ENCODE data around the gene HS3ST5.
"Not testable (repeated sequence)": the region's sequence is repeated elsewhere in the genome, so short reads cannot be mapped to it uniquely, and the experiment has no call there.

The HS3ST5 gene

DNA sequence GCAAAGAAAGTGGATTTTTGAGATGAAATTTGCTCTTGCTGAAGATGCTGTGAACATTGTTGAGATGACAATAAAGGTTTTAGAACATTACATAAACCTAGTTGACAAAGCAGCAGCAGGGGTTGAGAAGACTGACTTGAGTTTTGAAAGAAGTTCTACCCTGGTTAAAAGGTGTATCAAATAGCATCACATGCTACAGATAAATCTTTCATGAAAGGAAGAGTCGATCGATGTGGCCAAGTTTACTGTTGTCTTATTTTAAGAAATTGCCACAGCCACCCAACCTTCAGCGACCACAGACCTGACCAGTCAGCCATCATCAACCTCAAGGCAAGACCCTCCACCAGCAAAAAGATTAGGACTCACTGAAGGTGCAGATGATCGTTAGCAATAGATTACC, 155.3 kb downstream of the HS3ST5 start:
- no peak for DNase-seq

DNA sequence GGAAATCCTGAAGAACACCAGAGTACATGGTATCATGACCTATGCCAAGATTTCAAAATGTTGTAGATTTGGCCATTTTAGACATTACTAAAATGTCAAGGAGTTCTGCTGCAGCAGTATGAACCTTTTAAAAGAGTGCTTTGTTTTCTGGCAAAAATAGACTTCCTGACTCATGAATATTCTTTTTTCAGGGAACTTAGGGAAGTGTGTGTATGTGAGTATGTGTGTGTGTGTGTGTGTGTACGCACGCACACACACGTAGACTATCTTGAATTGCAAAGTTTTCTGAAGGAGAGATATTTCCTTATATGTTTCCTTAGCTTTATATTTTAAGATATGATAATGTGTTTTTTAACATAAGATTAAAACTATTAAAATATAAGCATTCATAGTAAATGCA, 161.2 kb downstream of the HS3ST5 start:
- DNase-seq, result no peak

- no peak for DNase-seq
Observed at GRCh38 chr6:114179411-114179810, 163.4 kb downstream of the HS3ST5 start.

- no peak for DNase-seq
Observed at GRCh38 chr6:114176726-114177125, 166.1 kb downstream of the HS3ST5 start.

DNA sequence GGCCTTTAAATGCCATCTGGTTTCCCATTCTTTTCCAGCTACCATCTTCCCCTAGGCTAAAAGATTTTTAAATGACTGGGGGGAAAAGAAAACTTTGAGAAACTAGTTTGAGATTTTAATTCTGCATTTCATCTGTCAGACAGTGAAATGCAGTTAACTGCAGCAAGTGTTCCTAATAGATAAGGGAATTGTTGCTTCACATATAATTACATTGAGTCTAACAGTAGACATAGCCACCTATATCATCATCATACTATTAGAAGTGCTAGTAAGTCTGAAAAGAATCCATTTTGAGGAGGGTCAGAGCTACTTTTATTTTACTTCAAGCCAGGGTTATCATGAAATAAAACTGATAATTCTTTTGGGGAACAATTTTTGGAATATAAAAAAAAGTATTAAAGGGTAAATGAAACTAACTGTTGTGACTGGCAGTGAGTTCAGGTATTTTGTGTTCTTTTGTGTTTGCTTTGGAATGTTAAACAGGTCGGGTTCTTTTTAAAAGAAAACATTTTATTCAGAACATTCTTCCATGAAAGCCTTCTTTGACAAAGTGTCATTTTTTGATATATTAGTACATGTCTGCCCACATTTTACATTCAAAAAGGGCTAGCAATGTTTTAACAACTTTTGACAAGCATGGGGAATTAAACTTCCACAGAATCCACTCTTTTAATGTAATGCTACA, 170.1 kb downstream of the HS3ST5 start:
- no peak for DNase-seq

DNA sequence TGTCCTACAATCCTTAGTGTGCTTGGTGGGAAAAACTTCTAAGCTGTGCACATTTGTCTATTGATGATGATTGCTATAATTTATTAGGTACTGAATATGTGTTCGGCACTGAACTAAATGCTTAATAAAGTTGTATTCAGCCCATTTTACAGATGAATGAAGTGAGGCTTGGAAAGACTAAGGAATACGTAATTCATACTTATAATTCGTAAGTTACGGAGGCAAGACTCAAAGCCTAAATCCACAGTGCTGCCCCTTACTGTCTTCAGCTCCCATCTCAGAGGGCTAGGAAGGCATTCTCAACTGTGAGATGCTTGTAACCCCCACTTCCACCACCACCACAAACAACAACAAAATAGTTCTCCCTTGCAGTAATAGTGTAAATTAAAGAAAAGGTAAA, 171.3 kb downstream of the HS3ST5 start:
- DNase-seq, result no peak

DNA sequence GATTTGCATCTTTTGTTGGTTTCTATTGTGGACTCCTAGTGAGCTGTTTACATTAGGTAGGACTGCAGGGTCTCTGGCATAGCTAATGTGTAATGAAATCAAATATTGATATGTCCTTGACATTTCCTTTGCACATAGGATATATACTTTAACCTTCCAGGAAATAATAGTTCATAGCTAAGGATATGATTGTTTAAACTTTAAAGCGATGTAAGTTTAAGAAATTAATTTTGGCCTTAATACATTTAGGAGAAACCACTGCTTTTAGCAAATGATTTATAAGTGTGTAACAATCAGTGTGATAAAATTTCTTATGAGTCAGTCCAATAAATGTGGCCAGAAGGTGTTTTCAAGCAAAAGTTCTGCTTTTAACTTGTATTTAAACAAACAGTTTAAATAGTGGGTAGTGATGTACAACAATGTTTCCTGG, 171.8 kb downstream of the HS3ST5 start:
- no peak for DNase-seq

GRCh38 chr6:114170372-114170771, 172.5 kb downstream of the HS3ST5 start:
- DNase-seq, result no peak

DNA sequence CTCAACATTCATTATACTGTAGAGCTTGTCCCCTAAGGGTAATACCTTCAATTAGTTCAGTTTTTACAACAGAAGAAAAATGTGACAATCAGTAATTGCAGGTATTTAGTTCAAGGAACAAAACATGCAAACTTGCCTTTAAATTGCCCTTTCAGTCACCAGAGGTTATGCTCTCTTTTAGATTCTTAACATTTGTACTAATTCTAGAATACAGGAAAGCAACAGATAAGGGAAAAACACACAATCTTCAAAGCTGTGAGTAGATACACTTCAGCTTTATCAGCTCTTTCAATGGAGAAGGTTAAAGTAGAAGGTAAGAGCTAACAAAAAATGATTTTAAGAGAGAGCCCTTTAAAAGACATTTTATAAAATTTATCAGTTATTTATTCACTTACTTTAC, 173.1 kb downstream of the HS3ST5 start:
- DNase-seq, result no peak

- no peak for DNase-seq
Observed at GRCh38 chr6:114167583-114168576, 174.9 kb downstream of the HS3ST5 start.

GRCh38 chr6:114164207-114164606, 178.6 kb downstream of the HS3ST5 start:
- no peak for DNase-seq

DNA sequence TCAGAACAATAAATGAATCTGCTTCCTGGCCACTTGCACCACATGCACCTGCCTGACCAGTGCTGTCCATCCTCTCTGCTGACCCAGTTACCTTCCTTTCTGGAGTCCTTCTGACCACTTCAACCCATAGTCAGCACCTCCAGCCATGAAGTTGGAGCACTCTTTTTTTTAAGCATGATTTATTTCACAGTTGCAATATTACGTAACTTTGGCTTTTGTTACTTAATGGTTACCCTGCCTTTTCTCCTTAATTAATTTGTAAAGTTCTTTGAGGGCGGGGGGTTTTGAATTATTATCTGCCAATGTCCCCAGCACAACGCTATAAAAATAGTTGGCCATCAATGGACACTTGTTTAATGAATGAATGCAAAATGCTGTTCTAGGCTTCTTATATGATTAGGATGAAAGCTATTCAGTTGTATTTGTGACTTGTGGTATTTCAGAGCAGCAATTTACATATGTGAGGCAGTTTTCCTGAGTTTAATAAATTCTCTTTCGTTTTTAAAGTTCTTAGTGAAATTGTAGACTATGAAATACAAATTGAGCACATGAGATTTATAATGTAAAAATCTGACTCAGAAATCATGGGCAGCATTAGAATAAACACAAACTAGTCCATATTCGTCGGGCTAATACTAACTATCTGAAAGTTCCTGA, 180.0 kb downstream of the HS3ST5 start:
- DNase-seq, result no peak

DNA sequence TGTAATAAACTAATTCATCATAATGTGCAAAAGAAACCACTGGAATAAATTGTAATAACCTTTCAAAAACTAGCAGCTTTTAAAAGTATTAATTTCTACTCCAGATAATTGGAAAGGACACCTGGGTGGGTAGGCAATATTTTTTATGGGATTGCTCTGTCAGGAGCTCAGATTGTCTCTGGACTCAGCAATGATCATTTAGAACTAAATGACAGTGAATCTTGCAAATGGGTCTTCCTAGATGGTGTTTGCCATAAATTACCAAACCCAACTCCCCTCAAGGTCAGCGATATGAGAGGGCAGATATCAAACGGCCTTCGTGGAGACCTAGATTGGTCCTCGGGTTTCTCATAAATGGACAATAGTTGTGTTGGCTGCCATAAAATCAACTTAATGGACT, 181.9 kb downstream of the HS3ST5 start:
- no peak for DNase-seq

GRCh38 chr6:114159727-114160126, 183.1 kb downstream of the HS3ST5 start:
- DNase-seq, result no peak

- no peak for DNase-seq
Observed at GRCh38 chr6:114158838-114159694, 183.8 kb downstream of the HS3ST5 start.

DNA sequence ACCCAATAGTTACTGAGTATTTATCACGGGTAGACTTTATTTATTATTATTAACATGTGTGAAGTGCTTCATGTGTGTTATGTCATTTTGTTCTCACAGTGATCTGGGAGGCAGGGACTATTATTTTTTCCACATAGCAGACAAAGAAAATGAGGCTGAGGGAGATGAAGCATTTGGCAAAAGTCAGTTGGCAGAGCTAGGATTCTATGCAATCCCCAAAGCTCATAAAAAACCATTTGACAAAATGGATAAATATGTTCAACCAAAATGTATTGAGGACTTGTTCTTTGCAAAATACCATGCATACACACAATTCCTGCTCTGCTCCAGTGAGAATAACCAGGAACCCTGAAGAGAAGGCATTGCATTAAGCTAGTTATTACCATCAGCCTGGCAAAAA, 184.4 kb downstream of the HS3ST5 start:
- DNase-seq, result no peak

GRCh38 chr6:114157848-114158247, 185.0 kb downstream of the HS3ST5 start:
- no peak for DNase-seq

DNA sequence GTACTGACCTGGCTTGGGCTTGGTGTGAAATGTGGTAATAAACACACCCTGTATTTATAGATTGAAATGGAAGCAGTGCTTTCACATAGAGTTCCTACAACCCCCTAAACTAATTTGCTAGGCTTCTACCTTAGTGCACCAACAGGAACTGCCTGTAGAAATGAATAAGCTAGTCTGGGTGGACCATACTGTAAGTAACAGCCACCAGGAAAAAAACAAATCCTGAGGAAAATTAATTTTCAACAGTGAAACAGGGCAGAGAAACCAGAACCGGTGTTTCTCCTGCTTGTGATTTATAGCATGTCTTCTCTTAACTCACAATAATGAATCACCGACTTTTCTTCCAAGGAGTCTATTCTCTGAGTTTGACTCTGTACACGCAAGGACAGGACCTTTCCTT, 187.1 kb downstream of the HS3ST5 start:
- DNase-seq, result no peak

- no peak for DNase-seq
Observed at GRCh38 chr6:114154812-114155211, 188.0 kb downstream of the HS3ST5 start.

GRCh38 chr6:114153448-114153847, 189.4 kb downstream of the HS3ST5 start:
- DNase-seq, result no peak

DNA sequence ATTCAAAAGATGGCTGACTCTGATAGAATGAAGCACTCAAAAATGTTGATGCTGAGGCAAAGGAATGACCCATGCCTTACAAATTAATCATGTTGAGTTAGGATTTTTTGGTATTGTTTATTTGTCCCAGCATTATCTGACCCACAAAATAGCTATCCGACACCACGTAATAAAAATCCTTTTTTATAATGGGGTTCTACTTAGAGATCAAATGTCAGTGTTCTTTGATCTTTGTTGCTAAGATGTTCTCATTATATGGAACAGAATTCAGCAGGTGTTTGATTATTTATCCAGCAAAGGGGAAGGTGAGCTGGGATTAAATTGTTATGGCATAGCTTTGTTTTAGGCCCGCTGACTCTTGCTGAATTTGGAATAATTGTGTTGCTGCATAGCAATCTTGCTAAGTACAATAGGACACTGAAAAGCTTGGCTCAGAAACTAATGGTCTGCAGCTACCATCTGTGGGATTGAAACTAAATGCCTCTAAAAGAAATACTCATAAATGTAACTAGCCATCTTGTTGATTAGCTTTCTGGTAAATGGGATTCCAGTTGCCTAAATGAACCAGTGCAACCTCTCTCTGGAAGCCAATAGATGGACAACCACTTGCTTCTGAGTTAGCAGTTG, 191.6 kb downstream of the HS3ST5 start:
- no peak for DNase-seq

DNA sequence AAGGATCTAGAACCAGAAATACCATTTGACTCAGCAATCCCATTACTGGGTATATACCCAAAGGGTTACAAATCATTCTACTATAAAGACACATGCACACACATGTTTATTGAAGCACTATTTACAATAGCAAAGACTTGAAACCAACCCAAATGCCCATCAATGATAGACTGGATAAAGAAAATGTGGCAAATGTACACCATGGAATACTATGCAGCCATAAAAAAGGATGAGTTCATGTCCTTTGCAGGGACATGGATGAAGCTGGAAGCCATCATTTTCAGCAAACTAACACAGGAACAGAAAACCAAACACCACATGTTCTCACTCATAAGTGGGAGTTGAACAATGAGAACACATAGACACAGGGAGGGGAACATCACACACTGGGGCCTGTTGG, 193.6 kb downstream of the HS3ST5 start:
- DNase-seq, result not testable (repeated sequence)
